ENCODE data around the gene SEPTIN2. TPM values are rescaled to one million over a fixed set of nuclear protein-coding genes. Genes with fewer than 3 reads are reported as not detected.
A peak's percentile ranks its signal among the peaks of the same experiment; 100 is the strongest.

The SEPTIN2 gene
- total RNA-seq, 1 donor from 2014 or later: 487 TPM

DNA sequence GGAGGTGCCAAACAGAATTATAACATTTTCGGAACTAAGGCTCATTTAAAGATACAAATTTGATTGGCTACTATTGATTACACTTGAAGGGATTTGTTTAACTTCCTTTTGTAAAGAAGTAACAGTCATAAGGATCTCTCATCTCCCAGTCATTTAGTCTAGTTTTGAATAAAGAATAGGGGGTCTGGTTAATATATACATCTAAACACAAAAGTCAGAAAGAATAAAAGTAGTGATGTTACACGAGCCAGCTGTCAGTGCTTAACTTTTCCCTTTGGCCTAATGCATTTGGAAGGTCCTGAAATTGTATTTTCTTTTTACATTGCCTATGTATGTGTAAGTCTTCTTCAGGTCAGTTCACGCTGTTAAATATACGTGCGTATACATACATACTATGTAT is 8.1 kb downstream of the SEPTIN2 start:
- TF ChIP-seq CTCF (IDR thresholded peaks at IDR 0.05; ENCODE audit: unreplicated experiment): no peak
- H3K4me1 Mint-ChIP-seq (ENCODE audit: unreplicated experiment): peaks cover 25% of the 10 kb centered on the region
- peaks cover 15% of the 10 kb centered on the region for H3K36me3 Mint-ChIP-seq (ENCODE audit: low read depth, unreplicated experiment)
- no peak for DNase-seq (ENCODE audit: low spot score)
- no peaks in the 10 kb centered on the region for H3K9me3 Mint-ChIP-seq (ENCODE audit: unreplicated experiment)
- peak overlapping the region; percentile 68 for H3K27ac Mint-ChIP-seq (ENCODE audit: unreplicated experiment)
- no peak overlapping the region for H3K4me3 Mint-ChIP-seq (ENCODE audit: unreplicated experiment)
- no peaks in the 10 kb centered on the region for H3K27me3 Mint-ChIP-seq (ENCODE audit: unreplicated experiment)

- DNase-seq (ENCODE audit: low spot score): no peak
- Mint-ChIP-seq H3K27me3 (ENCODE audit: unreplicated experiment) (no peaks in the 10 kb centered on the region), H3K4me3 (ENCODE audit: unreplicated experiment) (no peak overlapping the region), H3K27ac (ENCODE audit: unreplicated experiment) (no peak overlapping the region), H3K36me3 (ENCODE audit: low read depth, unreplicated experiment) (peaks cover 19% of the 10 kb centered on the region), H3K9me3 (ENCODE audit: unreplicated experiment) (no peaks in the 10 kb centered on the region), H3K4me1 (ENCODE audit: unreplicated experiment) (peaks cover 19% of the 10 kb centered on the region)
- TF ChIP-seq CTCF (IDR thresholded peaks at IDR 0.05; ENCODE audit: unreplicated experiment): no peak
These were observed 9.1 kb downstream of the SEPTIN2 start for GRCh38 chr2:241324775-241325174.

DNA sequence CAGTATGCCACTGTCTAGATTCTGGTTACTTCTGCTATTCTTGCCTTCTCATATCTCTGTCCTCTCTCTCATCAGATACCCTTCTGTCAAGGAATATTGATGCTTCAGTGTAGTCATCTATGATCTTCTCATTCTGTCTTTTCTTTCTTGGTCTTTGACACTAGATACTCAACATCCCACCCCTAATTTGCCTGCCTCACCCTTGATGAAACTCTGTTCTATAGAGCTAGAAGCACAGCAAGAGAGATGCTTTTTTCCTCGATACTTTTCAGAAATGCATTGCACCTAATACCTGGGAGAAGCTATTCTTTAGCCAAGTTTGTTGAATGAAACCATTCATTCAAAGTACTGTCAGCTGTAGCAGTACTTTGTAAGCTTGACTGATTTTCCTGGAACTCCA is 9.5 kb downstream of the SEPTIN2 start:
- Mint-ChIP-seq H3K27ac (ENCODE audit: unreplicated experiment) (no peak overlapping the region), H3K9me3 (ENCODE audit: unreplicated experiment) (no peaks in the 10 kb centered on the region)
- no peak for TF ChIP-seq CTCF (IDR thresholded peaks at IDR 0.05; ENCODE audit: unreplicated experiment)

DNA sequence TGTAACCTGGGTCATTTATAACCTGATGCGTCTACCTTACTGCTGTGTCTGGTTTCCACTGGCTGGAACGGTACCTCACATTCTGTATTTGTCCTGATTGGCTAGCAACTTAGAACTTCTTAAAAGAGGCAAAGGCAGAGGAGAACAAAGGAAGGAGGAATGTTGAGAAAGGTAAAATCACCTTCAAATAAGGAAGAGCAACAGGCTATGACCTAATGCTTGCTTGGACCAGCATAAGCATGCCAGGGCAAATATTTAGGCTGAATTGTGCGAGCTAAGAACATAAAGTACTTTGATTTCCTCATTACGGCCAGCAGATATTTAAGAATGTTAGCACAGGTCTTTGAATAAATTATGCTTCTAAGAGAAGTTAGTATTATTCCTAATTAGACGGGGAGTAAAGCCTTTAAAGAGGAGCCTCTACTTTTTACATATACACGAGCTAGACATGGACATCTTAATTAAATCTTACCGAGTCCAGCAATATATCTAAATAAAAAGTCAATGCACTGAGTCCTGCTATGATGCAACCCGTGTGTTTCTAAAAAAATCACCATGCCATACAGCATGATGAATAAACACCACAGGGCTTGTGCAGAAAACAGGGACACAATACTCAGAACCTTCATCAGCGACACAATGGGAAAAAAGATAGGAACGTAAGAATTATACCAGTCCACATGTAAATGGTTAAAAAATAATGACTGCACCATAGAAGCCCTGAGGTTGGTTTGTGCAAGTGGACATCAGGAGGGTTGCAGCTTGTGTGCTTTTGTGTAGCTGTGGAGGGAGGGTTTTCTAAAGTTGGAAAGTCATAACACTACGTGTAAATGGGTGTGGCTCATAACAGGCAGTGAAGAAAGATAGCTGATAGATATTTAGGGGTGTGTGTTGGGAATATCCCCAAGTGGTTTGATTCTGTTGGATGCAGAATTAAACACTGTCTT is 14.2 kb downstream of the SEPTIN2 start:
- no peaks in the 10 kb centered on the region for H3K4me1 Mint-ChIP-seq (ENCODE audit: unreplicated experiment)
- no peak for TF ChIP-seq CTCF (IDR thresholded peaks at IDR 0.05; ENCODE audit: unreplicated experiment)
- peaks cover 35% of the 10 kb centered on the region for H3K36me3 Mint-ChIP-seq (ENCODE audit: low read depth, unreplicated experiment)
- H3K27me3 Mint-ChIP-seq (ENCODE audit: unreplicated experiment): no peaks in the 10 kb centered on the region
- H3K4me3 Mint-ChIP-seq (ENCODE audit: unreplicated experiment): no peak overlapping the region
- H3K9me3 Mint-ChIP-seq (ENCODE audit: unreplicated experiment): no peaks in the 10 kb centered on the region
- H3K27ac Mint-ChIP-seq (ENCODE audit: unreplicated experiment): peak overlapping the region; percentile 25
- no peak for DNase-seq (ENCODE audit: low spot score)

More for the DNA sequence above, 9.5 kb downstream of the SEPTIN2 start:
- Mint-ChIP-seq H3K36me3 (ENCODE audit: low read depth, unreplicated experiment) (peaks cover 22% of the 10 kb centered on the region), H3K27me3 (ENCODE audit: unreplicated experiment) (no peaks in the 10 kb centered on the region), H3K4me3 (ENCODE audit: unreplicated experiment) (no peak overlapping the region), H3K4me1 (ENCODE audit: unreplicated experiment) (peaks cover 14% of the 10 kb centered on the region)
- no peak for DNase-seq (ENCODE audit: low spot score)

DNA sequence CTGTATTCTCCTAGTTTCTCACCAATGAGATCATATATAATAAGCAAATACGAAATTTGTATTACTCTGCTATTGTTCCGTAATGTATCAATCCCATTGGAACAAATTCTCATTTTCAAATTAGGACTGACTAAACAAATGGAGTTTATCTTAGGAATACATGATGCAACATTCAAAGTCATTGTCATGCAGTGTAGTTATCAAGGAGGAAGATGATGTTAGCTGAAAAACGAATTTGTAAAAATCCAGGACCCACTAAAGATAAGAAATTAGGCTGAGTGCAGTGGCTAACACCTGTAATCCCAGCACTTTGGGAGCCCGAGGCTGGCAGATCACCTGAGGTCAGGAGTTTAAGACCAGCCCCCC is 14.9 kb downstream of the SEPTIN2 start:
- H3K4me1 Mint-ChIP-seq (ENCODE audit: unreplicated experiment): no peaks in the 10 kb centered on the region
- TF ChIP-seq CTCF (IDR thresholded peaks at IDR 0.05; ENCODE audit: unreplicated experiment): no peak
- H3K36me3 Mint-ChIP-seq (ENCODE audit: low read depth, unreplicated experiment): peaks cover 35% of the 10 kb centered on the region
- peak overlapping the region; percentile 57 for H3K4me3 Mint-ChIP-seq (ENCODE audit: unreplicated experiment)
- no peaks in the 10 kb centered on the region for H3K27me3 Mint-ChIP-seq (ENCODE audit: unreplicated experiment)
- no peak overlapping the region for H3K27ac Mint-ChIP-seq (ENCODE audit: unreplicated experiment)
- H3K9me3 Mint-ChIP-seq (ENCODE audit: unreplicated experiment): no peaks in the 10 kb centered on the region
- no peak for DNase-seq (ENCODE audit: low spot score)
